Kidney epithelial cell (primary cell): ENCODE results near the gene OMA1. TPM values are rescaled to one million over a fixed set of nuclear protein-coding genes. Genes with fewer than 3 reads are reported as not detected.

Experiments used
- DNase-seq: peaks from one replicate; pipeline ENCODE4 v3.0.0-alpha.2; 2010; ENCODE audit warnings: low read depth
- H3K27me3 ChIP-seq: 2 replicates; pipeline ENCODE4 v1.6.0; 2011; ENCODE audit warnings: low read length; ENCODE audit not compliant: control insufficient read depth, insufficient read depth
- H3K36me3 ChIP-seq: 2 replicates; pipeline ENCODE4 v1.5.1; 2011; ENCODE audit warnings: low read length; ENCODE audit not compliant: control insufficient read depth, insufficient read depth
- H3K4me3 ChIP-seq: 2 replicates; pipeline ENCODE4 v1.5.1; 2011; ENCODE audit warnings: low read depth, mild to moderate bottlenecking, control low read depth, low read length
- total RNA-seq: library from RNA; depleted of rRNA; stranded (reverse); fragments of >200 nt; gene quantifications from 2 replicates; pipeline ENCODE4 v1.2.3, GENCODE V29; 2015
- TF ChIP-seq, protein P1 (sequence below): IDR thresholded peaks from 2 replicates; pipeline ENCODE4 v1.5.1; 2011; ENCODE audit warnings: mild to moderate bottlenecking, moderate library complexity, low read length, control low read depth, inconsistent platforms; ENCODE audit not compliant: insufficient read depth, poor library complexity, severe bottlenecking

The OMA1 gene
- total RNA-seq, 1 donor from 2014 or later = 10.2 TPM

DNA sequence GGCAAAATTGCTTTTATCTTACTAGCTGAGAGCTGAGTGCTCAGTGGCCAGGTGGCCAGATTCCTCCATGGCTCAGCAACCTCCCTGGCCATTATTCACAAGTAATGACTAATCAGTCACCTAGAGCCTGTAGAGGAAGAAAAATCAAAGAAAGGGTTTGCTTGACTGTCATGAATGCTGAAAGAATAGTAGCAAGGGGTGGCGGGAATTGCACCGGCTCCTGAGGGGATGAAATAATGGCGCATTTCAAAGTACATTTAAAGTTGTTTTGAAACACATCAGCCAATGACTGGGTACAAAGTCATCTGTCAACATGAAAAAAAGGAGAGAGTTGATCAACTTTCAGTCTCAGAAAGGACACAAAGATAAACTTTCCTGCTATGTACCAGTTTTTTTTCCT is 99.5 kb downstream of the OMA1 start:
- H3K4me3 ChIP-seq = no peak overlapping the region
- H3K27me3 ChIP-seq = no peaks in the 10 kb centered on the region
- H3K36me3 ChIP-seq = no peaks in the 10 kb centered on the region
- TF ChIP-seq, protein P1, sequence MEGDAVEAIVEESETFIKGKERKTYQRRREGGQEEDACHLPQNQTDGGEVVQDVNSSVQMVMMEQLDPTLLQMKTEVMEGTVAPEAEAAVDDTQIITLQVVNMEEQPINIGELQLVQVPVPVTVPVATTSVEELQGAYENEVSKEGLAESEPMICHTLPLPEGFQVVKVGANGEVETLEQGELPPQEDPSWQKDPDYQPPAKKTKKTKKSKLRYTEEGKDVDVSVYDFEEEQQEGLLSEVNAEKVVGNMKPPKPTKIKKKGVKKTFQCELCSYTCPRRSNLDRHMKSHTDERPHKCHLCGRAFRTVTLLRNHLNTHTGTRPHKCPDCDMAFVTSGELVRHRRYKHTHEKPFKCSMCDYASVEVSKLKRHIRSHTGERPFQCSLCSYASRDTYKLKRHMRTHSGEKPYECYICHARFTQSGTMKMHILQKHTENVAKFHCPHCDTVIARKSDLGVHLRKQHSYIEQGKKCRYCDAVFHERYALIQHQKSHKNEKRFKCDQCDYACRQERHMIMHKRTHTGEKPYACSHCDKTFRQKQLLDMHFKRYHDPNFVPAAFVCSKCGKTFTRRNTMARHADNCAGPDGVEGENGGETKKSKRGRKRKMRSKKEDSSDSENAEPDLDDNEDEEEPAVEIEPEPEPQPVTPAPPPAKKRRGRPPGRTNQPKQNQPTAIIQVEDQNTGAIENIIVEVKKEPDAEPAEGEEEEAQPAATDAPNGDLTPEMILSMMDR = no peak
- DNase-seq = no peak

DNA sequence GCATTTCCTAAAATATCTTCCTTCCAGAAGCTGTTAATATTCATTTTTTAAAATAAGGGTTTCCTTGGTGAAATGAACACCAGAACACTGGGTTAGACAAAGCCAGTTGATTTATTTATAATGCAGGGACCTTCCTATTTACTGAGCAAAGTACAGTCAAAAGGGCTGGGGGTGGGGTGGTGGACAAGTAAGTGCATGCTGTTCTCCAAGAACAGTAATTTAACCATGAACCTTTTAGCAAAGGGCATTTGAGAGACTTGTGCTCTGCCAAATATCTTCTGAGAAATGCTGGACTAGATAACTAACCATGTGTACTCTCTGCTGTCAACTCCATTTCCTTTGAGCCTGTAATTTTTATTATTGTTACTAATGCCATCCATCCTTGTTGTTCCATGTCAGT is 100.2 kb downstream of the OMA1 start:
- H3K27me3 ChIP-seq = no peaks in the 10 kb centered on the region
- H3K36me3 ChIP-seq = no peaks in the 10 kb centered on the region
- TF ChIP-seq, protein P1 = no peak
- no peak for DNase-seq
- no peak overlapping the region for H3K4me3 ChIP-seq

DNA sequence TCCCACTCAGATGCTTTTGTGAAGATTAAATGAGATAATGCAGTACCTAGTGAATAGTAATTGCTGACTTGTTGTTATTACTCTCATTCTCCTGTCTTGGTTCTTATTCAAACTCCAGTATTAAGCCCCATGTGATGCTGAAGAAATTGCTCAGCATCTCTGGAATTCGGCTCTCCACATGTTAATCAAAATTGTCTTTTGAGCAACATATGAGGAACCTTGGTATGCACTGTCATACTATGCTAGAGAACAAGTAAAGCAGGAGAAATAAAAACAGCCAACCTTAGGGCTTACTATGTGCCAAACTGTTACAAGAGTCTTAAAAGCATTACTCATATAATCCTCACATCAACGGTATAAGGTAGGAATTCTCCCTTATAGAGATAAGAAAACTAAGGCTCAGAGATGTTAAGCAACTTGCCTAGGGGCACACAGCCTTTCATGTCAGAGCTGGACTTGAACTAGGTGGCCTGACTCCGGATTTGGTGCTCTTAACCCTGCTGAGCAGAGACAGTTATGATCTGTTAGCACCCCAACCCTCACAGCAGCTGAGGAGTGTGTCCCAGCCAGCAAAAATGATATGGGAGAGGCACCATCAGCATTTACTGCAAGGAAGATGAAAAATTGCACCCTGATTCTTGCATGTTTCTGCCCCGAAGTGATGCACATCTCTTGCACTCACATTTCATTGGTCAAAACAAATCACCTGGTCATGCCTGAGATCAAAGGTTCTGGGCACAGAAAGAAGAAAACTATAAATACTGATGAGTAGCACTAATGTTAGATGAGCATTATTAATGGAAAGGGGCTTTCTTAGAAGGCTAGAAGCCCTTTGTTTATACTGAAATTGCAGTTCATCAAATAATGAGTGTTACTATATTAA is 102.3 kb downstream of the OMA1 start:
- Histone ChIP-seq H3K4me3 (no peak overlapping the region), H3K27me3 (no peaks in the 10 kb centered on the region), H3K36me3 (no peaks in the 10 kb centered on the region)
- TF ChIP-seq, protein P1 = no peak
- DNase-seq = no peak

DNA sequence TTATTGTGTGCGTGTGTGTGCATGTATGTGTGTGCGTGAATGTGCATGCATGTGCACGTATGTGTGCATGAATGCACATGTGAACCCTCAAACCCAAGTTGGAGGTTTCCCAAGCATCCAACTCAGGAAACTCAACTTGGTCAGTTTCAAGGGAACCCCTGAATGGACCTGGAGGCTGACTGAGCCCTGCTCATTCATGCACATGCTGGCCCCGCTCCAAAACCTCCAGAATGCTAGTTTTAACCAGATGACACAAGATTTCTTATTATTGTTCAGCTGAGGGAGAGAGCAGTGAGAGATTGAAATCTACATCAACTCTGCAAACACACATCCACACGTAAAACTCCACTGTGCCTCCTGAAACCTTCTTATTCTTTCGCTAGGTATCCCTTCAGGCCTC is 104.4 kb downstream of the OMA1 start:
- DNase-seq = peak; percentile 62
- TF ChIP-seq, protein P1 = no peak
- H3K27me3 ChIP-seq = no peaks in the 10 kb centered on the region
- no peaks in the 10 kb centered on the region for H3K36me3 ChIP-seq
- H3K4me3 ChIP-seq = no peak overlapping the region

DNA sequence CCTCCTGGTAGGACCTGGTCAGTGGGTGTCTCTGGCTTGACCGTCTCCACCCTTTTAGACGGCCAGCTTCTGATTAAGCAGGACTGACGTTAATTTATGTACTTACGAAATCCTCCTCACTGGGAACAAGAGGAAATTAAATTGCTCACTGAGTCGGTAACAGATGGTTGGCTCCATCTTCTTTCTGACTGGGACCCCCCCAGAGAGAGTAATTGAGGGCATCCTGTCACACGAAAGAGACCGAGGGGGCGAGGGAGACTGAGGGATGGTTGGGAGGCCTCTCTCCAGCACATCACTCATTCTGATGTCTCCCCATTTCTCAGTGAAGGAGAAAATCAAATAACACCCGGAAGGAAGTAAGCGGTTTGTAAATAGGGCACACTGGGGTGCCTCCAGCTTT is 104.8 kb downstream of the OMA1 start:
- H3K4me3 ChIP-seq = no peak overlapping the region
- DNase-seq = no peak

More for the DNA sequence above, 104.8 kb downstream of the OMA1 start:
- TF ChIP-seq, protein P1 = no peak
- Histone ChIP-seq H3K36me3 (no peaks in the 10 kb centered on the region), H3K27me3 (no peaks in the 10 kb centered on the region)
